HCT116 (cell line): ENCODE measurements around the gene ING4. TPM values are rescaled to one million over a fixed set of nuclear protein-coding genes. Genes with fewer than 3 reads are reported as not detected.

ENCODE experiments used
- ATAC-seq: fragments of 200-7000 bp; cut with Tn5 transposase; 2 replicates; pipeline ENCODE4 v1.9.1; 2020; ENCODE audit warnings: mild to moderate bottlenecking, moderate library complexity
- BruUV-seq: library from RNA; stranded (reverse); fragments of 400-500 nt; replicated peaks from 2 replicates; lab custom pipeline; 2021; lab: Mats Ljungman, UMichigan
- CTCF ChIA-PET: fragments of 300-600 bp; sonication (Branson Sonifier 250); formaldehyde crosslinking; loops from one replicate; lab custom pipeline; 2021; ENCODE audit warnings: antibody characterized with exemption; lab: Charles Lee
- POLR2A ChIA-PET: fragments of 300-600, 350-600 bp; sonication (Branson Sonifier 250); formaldehyde crosslinking; loops from one replicate; lab custom pipeline; 2021; ENCODE audit warnings: antibody characterized with exemption; lab: Charles Lee
- RAD21 ChIA-PET, 2 experiments: fragments of 300-600 bp; sonication (Branson Sonifier 250); formaldehyde crosslinking; loops; one replicate each; lab custom pipeline; 2023; ENCODE audit warnings: low total read pairs in 2 of 2; ENCODE audit not compliant: uncharacterized antibody in 2 of 2, unreplicated experiment in 2 of 2, low non-redundant PET in 1 of 2; lab: Charles Lee
- DNase-seq: peaks from one replicate; pipeline ENCODE4 v3.0.0-alpha.2; 2010; ENCODE audit warnings: low read depth, low spot score
- H2AFZ ChIP-seq: fragments of 200-600 bp; shearing (Covaris generic), sonication (generic); 2 replicates; pipeline ENCODE4 v1.6.1; 2017; ENCODE audit warnings: low read depth, mixed run types, mixed read lengths, antibody characterized with exemption, low read length; ENCODE audit not compliant: poor library complexity, severe bottlenecking
- H3K27ac ChIP-seq: 2 replicates; pipeline ENCODE4 v1.5.1; 2012; ENCODE audit warnings: low read depth, low read length
- H3K27me3 ChIP-seq: fragments of 200-600 bp; sonication (generic); 2 replicates; pipeline ENCODE4 v1.6.1; 2016; ENCODE audit warnings: mixed run types, low read length, mixed read lengths; ENCODE audit not compliant: insufficient read depth
- H3K36me3 ChIP-seq, 2 experiments: fragments of 200-500 bp in 1 of 2; fragments of 200-600 bp in 1 of 2; sonication (Bioruptor generic) in 1 of 2; sonication (generic) in 1 of 2; 2 replicates each; pipeline versions ENCODE4 v1.5.1 to v1.6.1; 2014 to 2016; ENCODE audit warnings: low read length in 2 of 2, inconsistent platforms in 1 of 2, mixed read lengths in 1 of 2, mixed run types in 1 of 2; ENCODE audit not compliant: insufficient read depth in 2 of 2, control insufficient read depth in 1 of 2
- H3K4me1 ChIP-seq, 2 experiments: fragments of 200-600 bp in 1 of 2; sonication (generic) in 1 of 2; 2 replicates each; pipeline versions ENCODE4 v1.5.1 to v1.6.1; 2012 to 2017; ENCODE audit warnings: low read length in 2 of 2, inconsistent platforms in 1 of 2, mild to moderate bottlenecking in 1 of 2, mixed read lengths in 1 of 2, mixed run types in 1 of 2, moderate library complexity in 1 of 2; ENCODE audit not compliant: insufficient read depth in 2 of 2, control insufficient read depth in 1 of 2
- H3K4me2 ChIP-seq: fragments of 200-600 bp; sonication (generic); 2 replicates; pipeline ENCODE4 v1.6.1; 2017; ENCODE audit warnings: mixed run types, low read length, mixed read lengths
- H3K4me3 ChIP-seq, 2 experiments: fragments of 200-600 bp in 1 of 2; sonication (generic) in 1 of 2; replicated peaks in 1 of 2; 2 replicates each; pipeline ENCODE4 v1.5.1; 2011 to 2016; ENCODE audit warnings: low read length in 2 of 2, control low read depth in 1 of 2, low read depth in 1 of 2, mild to moderate bottlenecking in 1 of 2, mixed read lengths in 1 of 2, mixed run types in 1 of 2
- H3K79me2 ChIP-seq: fragments of 200-600 bp; sonication (generic); 2 replicates; pipeline ENCODE4 v1.6.1; 2017; ENCODE audit warnings: mild to moderate bottlenecking, mixed run types, low read length, moderate library complexity, mixed read lengths; ENCODE audit not compliant: insufficient read depth
- H3K9ac ChIP-seq: fragments of 200-600 bp; sonication (generic); 2 replicates; pipeline ENCODE4 v1.6.1; 2016; ENCODE audit warnings: low read length, mixed read lengths
- H3K9me2 ChIP-seq: fragments of 200-600 bp; sonication (generic), shearing (Covaris generic); 2 replicates; pipeline ENCODE4 v1.6.1; 2017; ENCODE audit warnings: mixed run types, mild to moderate bottlenecking, moderate library complexity; ENCODE audit not compliant: insufficient read depth
- H3K9me3 ChIP-seq, 2 experiments: fragments of 200-500 bp in 1 of 2; fragments of 200-600 bp in 1 of 2; sonication (Bioruptor generic) in 1 of 2; sonication (generic) in 1 of 2; 2 replicates each; pipeline ENCODE4 v1.6.1; 2014 to 2017; ENCODE audit warnings: low read length in 2 of 2, mixed read lengths in 2 of 2, inconsistent platforms in 1 of 2, low read depth in 1 of 2, mild to moderate bottlenecking in 1 of 2, mixed run types in 1 of 2, moderate library complexity in 1 of 2; ENCODE audit not compliant: control insufficient read depth in 1 of 2, insufficient read depth in 1 of 2
- H4K20me1 ChIP-seq: fragments of 200-600 bp; sonication (generic), shearing (Covaris generic); 2 replicates; pipeline ENCODE4 v1.6.1; 2017; ENCODE audit warnings: mixed run types, mild to moderate bottlenecking, moderate library complexity; ENCODE audit not compliant: insufficient read depth
- CBX3 ChIP-seq: IDR thresholded peaks from 2 replicates; pipeline ENCODE4 v1.6.1; 2012; ENCODE audit warnings: low read depth
- EZH2 ChIP-seq: fragments of 200-600 bp; sonication (generic); IDR thresholded peaks from 2 replicates; pipeline ENCODE4 v1.6.1; 2017; ENCODE audit warnings: antibody characterized with exemption, mixed run types
- EZH2phosphoT487 ChIP-seq: fragments of 200-600 bp; IDR thresholded peaks from 2 replicates; pipeline ENCODE4 v1.6.1; 2018; ENCODE audit warnings: antibody characterized with exemption, borderline replicate concordance
- POLR2A ChIP-seq: IDR thresholded peaks from 2 replicates; pipeline ENCODE4 v1.7.0; 2011; ENCODE audit warnings: borderline replicate concordance; ENCODE audit not compliant: insufficient read depth, insufficient read length; ENCODE audit errors: extremely low read depth
- POLR2AphosphoS5 ChIP-seq: IDR thresholded peaks from 2 replicates; pipeline ENCODE4 v1.6.1; 2011; ENCODE audit warnings: mild to moderate bottlenecking, low read depth, low read length, moderate library complexity
- RAD21 ChIP-seq: IDR thresholded peaks from 2 replicates; pipeline ENCODE4 v1.6.1; 2012; ENCODE audit warnings: low read depth, mild to moderate bottlenecking
- SIN3A ChIP-seq: IDR thresholded peaks from 2 replicates; pipeline ENCODE4 v1.6.1; 2012; ENCODE audit warnings: low read depth
- intact Hi-C: fragments of 100-400 bp; cut with micrococcal nuclease; formaldehyde crosslinking; loops from 2 replicates; pipeline ENCODE4 v1.10.0; 2022
- total RNA-seq: library from RNA; stranded (reverse); gene quantifications from one replicate; pipeline ENCODE4 v1.2.1, GENCODE V29; 2021; ENCODE audit not compliant: unreplicated experiment
- TF ChIP-seq, protein P1 (sequence below): IDR thresholded peaks from 2 replicates; pipeline ENCODE4 v1.6.1; 2012; ENCODE audit warnings: low read depth
- TF ChIP-seq, protein P2 (sequence below): IDR thresholded peaks from 2 replicates; pipeline ENCODE4 v1.6.1; 2012
- TF ChIP-seq, protein P3 (sequence below), 3 experiments: fragments of 200-600 bp in 1 of 3; sonication (generic) in 1 of 3; IDR thresholded peaks in 2 of 3; conservative IDR thresholded peaks in 1 of 3; 2 replicates each; pipeline ENCODE4 v1.5.1; 2012 to 2017; ENCODE audit warnings: low read depth in 2 of 3, low read length in 2 of 3, antibody characterized with exemption in 1 of 3, borderline replicate concordance in 1 of 3, control low read depth in 1 of 3, mild to moderate bottlenecking in 1 of 3, mixed read lengths in 1 of 3, mixed run types in 1 of 3, moderate library complexity in 1 of 3; ENCODE audit not compliant: insufficient read depth in 1 of 3

The ING4 gene
- total RNA-seq, 1 experiment from 2014 or later: 17.9 TPM

DNA sequence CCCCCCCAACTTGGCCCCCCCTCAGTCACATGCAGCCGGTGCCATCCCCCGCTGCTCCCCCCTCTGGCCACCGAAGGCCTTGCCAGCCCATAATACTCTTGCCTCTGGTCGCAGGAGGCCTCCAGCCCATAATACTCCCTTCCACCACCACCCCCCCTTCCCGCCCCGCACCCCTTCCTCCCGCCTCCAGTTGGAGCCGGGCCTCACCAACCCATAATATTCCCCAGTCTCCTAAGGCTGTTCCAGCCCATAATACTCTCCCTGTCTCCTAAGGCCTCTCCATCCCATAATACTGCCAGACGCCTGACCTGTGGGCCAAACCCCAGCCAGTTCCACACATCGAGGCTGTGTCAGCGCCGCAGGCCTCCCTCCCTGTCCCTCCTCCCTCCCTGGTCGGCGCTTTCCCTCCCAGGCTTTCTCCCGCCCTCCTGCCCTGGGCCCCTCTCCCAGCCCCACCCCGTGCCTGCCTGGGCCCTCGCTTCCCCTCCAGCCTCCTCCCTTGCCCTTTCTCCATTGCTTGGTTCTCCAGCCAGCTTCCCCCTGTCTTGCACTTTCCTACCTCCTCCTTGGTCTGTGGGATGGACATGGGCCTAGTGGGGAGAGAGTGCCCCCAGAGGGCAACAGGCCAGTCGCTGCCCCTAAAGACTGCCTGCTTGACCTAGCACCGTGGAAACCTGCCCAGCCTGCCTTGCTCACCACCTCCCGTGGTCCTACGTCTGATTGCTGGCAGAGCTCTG, 49.0 kb downstream of the ING4 start (continued):
- TF ChIP-seq, protein P1, sequence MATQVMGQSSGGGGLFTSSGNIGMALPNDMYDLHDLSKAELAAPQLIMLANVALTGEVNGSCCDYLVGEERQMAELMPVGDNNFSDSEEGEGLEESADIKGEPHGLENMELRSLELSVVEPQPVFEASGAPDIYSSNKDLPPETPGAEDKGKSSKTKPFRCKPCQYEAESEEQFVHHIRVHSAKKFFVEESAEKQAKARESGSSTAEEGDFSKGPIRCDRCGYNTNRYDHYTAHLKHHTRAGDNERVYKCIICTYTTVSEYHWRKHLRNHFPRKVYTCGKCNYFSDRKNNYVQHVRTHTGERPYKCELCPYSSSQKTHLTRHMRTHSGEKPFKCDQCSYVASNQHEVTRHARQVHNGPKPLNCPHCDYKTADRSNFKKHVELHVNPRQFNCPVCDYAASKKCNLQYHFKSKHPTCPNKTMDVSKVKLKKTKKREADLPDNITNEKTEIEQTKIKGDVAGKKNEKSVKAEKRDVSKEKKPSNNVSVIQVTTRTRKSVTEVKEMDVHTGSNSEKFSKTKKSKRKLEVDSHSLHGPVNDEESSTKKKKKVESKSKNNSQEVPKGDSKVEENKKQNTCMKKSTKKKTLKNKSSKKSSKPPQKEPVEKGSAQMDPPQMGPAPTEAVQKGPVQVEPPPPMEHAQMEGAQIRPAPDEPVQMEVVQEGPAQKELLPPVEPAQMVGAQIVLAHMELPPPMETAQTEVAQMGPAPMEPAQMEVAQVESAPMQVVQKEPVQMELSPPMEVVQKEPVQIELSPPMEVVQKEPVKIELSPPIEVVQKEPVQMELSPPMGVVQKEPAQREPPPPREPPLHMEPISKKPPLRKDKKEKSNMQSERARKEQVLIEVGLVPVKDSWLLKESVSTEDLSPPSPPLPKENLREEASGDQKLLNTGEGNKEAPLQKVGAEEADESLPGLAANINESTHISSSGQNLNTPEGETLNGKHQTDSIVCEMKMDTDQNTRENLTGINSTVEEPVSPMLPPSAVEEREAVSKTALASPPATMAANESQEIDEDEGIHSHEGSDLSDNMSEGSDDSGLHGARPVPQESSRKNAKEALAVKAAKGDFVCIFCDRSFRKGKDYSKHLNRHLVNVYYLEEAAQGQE: no peak
- TF ChIP-seq EZH2phosphoT487: no peak
- TF ChIP-seq POLR2A: no peak
- TF ChIP-seq, all 23 proteins: peak for 3

DNA sequence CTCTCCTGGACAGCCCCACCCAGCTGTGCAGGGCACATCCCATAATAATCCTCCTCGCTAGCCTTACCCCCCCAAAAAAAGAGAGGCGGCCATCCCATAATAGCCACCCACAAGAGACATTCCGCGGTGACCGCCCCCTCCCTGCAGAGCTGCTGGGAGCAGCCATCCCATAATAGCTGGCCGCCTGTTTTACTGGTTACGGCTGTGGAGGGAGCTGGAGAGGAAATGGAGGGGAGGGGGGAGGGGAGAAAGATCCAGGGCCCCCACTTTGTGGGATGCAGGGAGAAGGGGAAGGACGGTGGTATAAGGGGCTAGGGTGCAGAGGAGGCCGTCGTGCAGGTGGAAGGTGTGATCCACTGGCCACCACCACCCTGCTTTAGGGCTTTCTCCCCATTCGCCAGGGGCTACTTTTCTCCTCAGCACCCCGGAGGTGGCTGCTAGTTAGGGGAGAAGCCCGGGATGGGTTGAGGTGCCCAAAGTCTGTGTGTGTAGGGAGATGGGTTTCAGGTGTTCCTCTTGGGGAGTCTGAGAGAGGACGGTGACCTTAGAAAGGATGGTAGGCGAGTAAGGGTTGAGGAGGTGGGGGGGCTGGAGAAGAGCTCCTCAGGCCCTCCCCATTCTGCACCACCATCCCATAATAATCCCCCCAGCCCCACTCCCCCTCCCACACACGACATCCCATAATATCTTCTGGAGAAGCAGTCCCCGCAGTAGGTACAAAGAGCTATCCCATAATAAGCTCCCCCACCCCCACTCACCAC, 49.7 kb downstream of the ING4 start:
- H2AFZ ChIP-seq: peak overlapping the region; percentile 70
- peak; percentile 45 for DNase-seq
- peak overlapping the region; percentile 22 to 52 for H3K4me3 ChIP-seq
- no peak for TF ChIP-seq RAD21
- TF ChIP-seq, protein P1: no peak
- peak; percentile 41; the same call in 1 of the 2 replicates for TF ChIP-seq POLR2AphosphoS5
- TF ChIP-seq SIN3A: no peak
- TF ChIP-seq, protein P2, sequence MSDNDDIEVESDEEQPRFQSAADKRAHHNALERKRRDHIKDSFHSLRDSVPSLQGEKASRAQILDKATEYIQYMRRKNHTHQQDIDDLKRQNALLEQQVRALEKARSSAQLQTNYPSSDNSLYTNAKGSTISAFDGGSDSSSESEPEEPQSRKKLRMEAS: no peak
- TF ChIP-seq POLR2A: no peak
- no peak for TF ChIP-seq CBX3
- TF ChIP-seq EZH2: no peak
- TF ChIP-seq, protein P3, sequence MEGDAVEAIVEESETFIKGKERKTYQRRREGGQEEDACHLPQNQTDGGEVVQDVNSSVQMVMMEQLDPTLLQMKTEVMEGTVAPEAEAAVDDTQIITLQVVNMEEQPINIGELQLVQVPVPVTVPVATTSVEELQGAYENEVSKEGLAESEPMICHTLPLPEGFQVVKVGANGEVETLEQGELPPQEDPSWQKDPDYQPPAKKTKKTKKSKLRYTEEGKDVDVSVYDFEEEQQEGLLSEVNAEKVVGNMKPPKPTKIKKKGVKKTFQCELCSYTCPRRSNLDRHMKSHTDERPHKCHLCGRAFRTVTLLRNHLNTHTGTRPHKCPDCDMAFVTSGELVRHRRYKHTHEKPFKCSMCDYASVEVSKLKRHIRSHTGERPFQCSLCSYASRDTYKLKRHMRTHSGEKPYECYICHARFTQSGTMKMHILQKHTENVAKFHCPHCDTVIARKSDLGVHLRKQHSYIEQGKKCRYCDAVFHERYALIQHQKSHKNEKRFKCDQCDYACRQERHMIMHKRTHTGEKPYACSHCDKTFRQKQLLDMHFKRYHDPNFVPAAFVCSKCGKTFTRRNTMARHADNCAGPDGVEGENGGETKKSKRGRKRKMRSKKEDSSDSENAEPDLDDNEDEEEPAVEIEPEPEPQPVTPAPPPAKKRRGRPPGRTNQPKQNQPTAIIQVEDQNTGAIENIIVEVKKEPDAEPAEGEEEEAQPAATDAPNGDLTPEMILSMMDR (IDR thresholded peaks at IDR 0.05 in 2 of 3, conservative IDR thresholded peaks at IDR 0.05 in 1 of 3; ENCODE audit: borderline replicate concordance in 1 of 3, insufficient read depth in 1 of 3, low read depth in 2 of 3, low read length in 2 of 3): no peak

More for the DNA sequence above, 49.7 kb downstream of the ING4 start:
- Histone ChIP-seq H3K79me2 (no peaks in the 10 kb centered on the region), H3K27me3 (no peaks in the 10 kb centered on the region), H3K4me2 (peak overlapping the region; percentile 89), H3K9me2 (no peaks in the 10 kb centered on the region), H4K20me1 (no peaks in the 10 kb centered on the region), H3K27ac (peak overlapping the region; percentile 98), H3K9ac (peak overlapping the region; percentile 64), H3K36me3 (no peaks in the 10 kb centered on the region), H3K9me3 (no peaks in the 10 kb centered on the region), H3K4me1 (peaks cover 43 to 53% of the 10 kb centered on the region in 2 experiments)
- intact Hi-C loops: loop anchor here (1.0 kb wide), 1 partner anchor 76 kb away; the partner anchor contains the start of gene ZNF384
- TSS peak; percentile 66 for BruUV-seq
- peak; percentile 26 for ATAC-seq
- ChIA-PET RAD21 (interaction anchor here (0.6 to 0.7 kb wide), 2 partner anchors 71 to 76 kb away, joined by 3 to 8 read pairs; partner anchors contain the start of gene ZNF384 (in 1 of the 2)), POLR2A (interaction anchor here (0.6 to 2.4 kb wide), 15 partner anchors 9 to 331 kb away, joined by 3 to 13 read pairs (median 4); partner anchors contain the start of genes C12orf57, COPS7A, GAPDH and MLF2), CTCF (interaction anchor here (1.1 to 3.9 kb wide), 8 partner anchors 12 to 140 kb away, joined by 3 to 14 read pairs (median 6); partner anchors contain the start of genes COPS7A, MLF2 and ZNF384)
